Measurements from ENCODE around the gene PDLIM1. TPM values are rescaled to one million over a fixed set of nuclear protein-coding genes. Genes with fewer than 3 reads are reported as not detected.
A peak's percentile ranks its signal among the peaks of the same experiment; 100 is the strongest.

The PDLIM1 gene
- total and polyA plus RNA-seq, 2 of the 13 experiments (the other 11 are each of a cell fraction or from before 2014, with no cell fraction given), result 119 to 123 TPM

DNA sequence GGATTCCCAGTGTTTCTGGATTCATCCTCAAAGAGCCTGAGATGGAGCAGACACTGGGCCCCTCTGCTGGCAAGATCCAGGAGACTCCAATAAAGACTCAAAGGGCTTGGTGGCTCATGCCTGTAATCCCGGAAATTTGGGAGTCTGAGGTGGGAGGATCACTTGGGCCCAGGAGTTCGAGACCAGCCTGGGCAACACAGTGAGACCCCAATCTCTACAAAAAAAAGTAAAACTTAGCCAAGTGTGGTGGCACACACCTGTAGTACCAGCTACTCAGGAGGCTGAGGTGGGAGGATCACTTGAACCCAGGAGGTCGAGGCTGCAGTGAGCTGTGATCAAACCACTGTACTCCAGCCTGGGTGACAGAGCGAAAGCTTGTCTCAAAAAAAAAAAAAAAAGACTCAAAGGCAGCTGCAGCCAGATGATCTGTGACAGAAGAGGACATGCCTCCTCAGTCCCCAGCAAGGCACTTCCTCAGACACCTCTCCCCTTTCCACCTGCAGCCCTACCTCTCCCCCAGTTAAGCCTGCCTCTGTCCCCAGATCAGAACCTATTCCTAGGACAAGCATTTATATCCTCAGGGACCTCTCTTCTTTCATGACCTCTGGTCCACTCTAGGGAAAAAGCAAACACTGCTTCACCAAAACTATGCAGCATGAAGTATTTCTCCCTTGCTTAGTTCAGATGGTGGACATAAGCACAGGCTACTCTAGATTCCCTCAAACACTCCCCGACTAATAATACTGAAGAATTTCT lies 27.9 kb downstream of the PDLIM1 start (continued):
- TF ChIP-seq, protein P1, sequence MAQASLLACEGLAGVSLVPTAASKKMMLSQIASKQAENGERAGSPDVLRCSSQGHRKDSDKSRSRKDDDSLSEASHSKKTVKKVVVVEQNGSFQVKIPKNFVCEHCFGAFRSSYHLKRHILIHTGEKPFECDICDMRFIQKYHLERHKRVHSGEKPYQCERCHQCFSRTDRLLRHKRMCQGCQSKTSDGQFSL (CRISPR knock-in tag; IDR thresholded peaks at IDR 0.05), result no peak
- TF ChIP-seq ZNF335 (CRISPR knock-in tag; IDR thresholded peaks at IDR 0.05), result no peak
- TF ChIP-seq, protein P2, sequence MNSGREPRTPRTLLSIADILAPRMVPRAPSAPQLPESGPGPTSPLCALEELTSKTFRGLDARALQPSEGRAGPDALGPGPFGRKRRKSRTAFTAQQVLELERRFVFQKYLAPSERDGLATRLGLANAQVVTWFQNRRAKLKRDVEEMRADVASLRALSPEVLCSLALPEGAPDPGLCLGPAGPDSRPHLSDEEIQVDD (CRISPR knock-in tag; IDR thresholded peaks at IDR 0.05; ENCODE audit: borderline replicate concordance), result no peak
- no peak for TF ChIP-seq TOPORS (CRISPR knock-in tag; IDR thresholded peaks at IDR 0.05)
- no peak for TF ChIP-seq ZNF260 (CRISPR knock-in tag; IDR thresholded peaks at IDR 0.05; ENCODE audit: borderline replicate concordance, low read depth)
- no peak for TF ChIP-seq CBFB (CRISPR knock-in tag; IDR thresholded peaks at IDR 0.05)
- TF ChIP-seq, protein P3, sequence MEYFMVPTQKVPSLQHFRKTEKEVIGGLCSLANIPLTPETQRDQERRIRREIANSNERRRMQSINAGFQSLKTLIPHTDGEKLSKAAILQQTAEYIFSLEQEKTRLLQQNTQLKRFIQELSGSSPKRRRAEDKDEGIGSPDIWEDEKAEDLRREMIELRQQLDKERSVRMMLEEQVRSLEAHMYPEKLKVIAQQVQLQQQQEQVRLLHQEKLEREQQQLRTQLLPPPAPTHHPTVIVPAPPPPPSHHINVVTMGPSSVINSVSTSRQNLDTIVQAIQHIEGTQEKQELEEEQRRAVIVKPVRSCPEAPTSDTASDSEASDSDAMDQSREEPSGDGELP (IDR thresholded peaks at IDR 0.05; ENCODE audit: borderline replicate concordance, low read depth), result no peak
- TF ChIP-seq ATF1 (CRISPR knock-in tag; IDR thresholded peaks at IDR 0.05), result no peak
- TF ChIP-seq KMT2B (CRISPR knock-in tag; IDR thresholded peaks at IDR 0.05), result no peak
- TF ChIP-seq NR2F6 (IDR thresholded peaks at IDR 0.05), result peak; percentile 71
- peak; percentile 65 for TF ChIP-seq NR2F6 (CRISPR knock-in tag; IDR thresholded peaks at IDR 0.05)
- TF ChIP-seq HDAC2 (CRISPR knock-in tag; IDR thresholded peaks at IDR 0.05), result peak; percentile 28; the same call in 1 of the 2 replicates
- TF ChIP-seq, protein P4, sequence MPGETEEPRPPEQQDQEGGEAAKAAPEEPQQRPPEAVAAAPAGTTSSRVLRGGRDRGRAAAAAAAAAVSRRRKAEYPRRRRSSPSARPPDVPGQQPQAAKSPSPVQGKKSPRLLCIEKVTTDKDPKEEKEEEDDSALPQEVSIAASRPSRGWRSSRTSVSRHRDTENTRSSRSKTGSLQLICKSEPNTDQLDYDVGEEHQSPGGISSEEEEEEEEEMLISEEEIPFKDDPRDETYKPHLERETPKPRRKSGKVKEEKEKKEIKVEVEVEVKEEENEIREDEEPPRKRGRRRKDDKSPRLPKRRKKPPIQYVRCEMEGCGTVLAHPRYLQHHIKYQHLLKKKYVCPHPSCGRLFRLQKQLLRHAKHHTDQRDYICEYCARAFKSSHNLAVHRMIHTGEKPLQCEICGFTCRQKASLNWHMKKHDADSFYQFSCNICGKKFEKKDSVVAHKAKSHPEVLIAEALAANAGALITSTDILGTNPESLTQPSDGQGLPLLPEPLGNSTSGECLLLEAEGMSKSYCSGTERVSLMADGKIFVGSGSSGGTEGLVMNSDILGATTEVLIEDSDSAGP (CRISPR knock-in tag; IDR thresholded peaks at IDR 0.05; ENCODE audit: borderline replicate concordance), result no peak
- TF ChIP-seq ZMYM3 (CRISPR knock-in tag; IDR thresholded peaks at IDR 0.05), result no peak
- TF ChIP-seq ZNF253 (CRISPR knock-in tag; IDR thresholded peaks at IDR 0.05; ENCODE audit: borderline replicate concordance), result no peak
- no peak for TF ChIP-seq ZBTB20 (CRISPR knock-in tag; IDR thresholded peaks at IDR 0.05; ENCODE audit: borderline replicate concordance, low read depth)
- TF ChIP-seq RXRB (CRISPR knock-in tag; IDR thresholded peaks at IDR 0.05; ENCODE audit: borderline replicate concordance), result peak; percentile 75
- TF ChIP-seq RAD51 (IDR thresholded peaks at IDR 0.05; ENCODE audit: borderline replicate concordance), result no peak
- TF ChIP-seq ZNF329 (CRISPR knock-in tag; IDR thresholded peaks at IDR 0.05; ENCODE audit: low read depth), result no peak
- TF ChIP-seq ZNF547 (CRISPR knock-in tag; IDR thresholded peaks at IDR 0.05), result no peak
- TF ChIP-seq AGO1 (IDR thresholded peaks at IDR 0.05; ENCODE audit: low read depth, low read length, poor library complexity, severe bottlenecking), result no peak
- TF ChIP-seq EP300 (IDR thresholded peaks at IDR 0.05; ENCODE audit: low read depth in 2 of 2, low read length in 2 of 2), result peak in 1 of 2 experiments; percentile 6; a peak in 1 of 4 replicates
- TF ChIP-seq EP300 (CRISPR knock-in tag; IDR thresholded peaks at IDR 0.05; ENCODE audit: borderline replicate concordance), result no peak
- TF ChIP-seq MAZ (IDR thresholded peaks at IDR 0.05; ENCODE audit: borderline replicate concordance, low read depth, low read length), result no peak
- no peak for TF ChIP-seq MAZ (CRISPR knock-in tag; IDR thresholded peaks at IDR 0.05; ENCODE audit: low read depth)
- no peak for TF ChIP-seq REXO4 (CRISPR knock-in tag; IDR thresholded peaks at IDR 0.05; ENCODE audit: borderline replicate concordance)
- TF ChIP-seq, protein P5, sequence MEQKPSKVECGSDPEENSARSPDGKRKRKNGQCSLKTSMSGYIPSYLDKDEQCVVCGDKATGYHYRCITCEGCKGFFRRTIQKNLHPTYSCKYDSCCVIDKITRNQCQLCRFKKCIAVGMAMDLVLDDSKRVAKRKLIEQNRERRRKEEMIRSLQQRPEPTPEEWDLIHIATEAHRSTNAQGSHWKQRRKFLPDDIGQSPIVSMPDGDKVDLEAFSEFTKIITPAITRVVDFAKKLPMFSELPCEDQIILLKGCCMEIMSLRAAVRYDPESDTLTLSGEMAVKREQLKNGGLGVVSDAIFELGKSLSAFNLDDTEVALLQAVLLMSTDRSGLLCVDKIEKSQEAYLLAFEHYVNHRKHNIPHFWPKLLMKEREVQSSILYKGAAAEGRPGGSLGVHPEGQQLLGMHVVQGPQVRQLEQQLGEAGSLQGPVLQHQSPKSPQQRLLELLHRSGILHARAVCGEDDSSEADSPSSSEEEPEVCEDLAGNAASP (CRISPR knock-in tag; IDR thresholded peaks at IDR 0.05; ENCODE audit: borderline replicate concordance), result 0 out of 2 replicates have a peak, but pooled peaks have one; percentile 25
